CD4-positive, alpha-beta T cell treated with Interleukin-12 subunit alpha and Interleukin-12 subunit beta, for 1 hour (primary cell): ENCODE results near the gene SYTL3.
"Not testable (repeated sequence)": the region's sequence is repeated elsewhere in the genome, so short reads cannot be mapped to it uniquely, and the experiment has no call there.

Experiments
- DNase-seq: peaks from one replicate; pipeline ENCODE4 v3.0.0-alpha.2; 2020

Gene SYTL3

DNA sequence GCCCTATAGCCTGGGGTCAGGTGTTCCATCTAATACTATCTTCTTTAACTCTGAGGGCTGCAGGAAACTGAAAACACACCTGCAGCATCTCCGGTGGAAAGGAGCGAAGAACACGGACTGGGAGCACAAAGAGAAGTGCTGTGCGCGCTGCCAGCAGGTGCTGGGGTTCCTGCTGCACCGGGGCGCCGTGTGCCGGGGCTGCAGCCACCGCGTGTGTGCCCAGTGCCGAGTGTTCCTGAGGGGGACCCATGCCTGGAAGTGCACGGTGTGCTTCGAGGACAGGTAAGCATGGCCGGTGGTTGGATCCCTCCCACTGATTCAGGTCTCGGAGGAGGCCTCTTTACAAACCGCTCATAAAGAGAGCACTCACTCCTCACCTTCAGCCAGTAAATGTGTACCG is 15.5 kb downstream of the SYTL3 start:
- no peak for DNase-seq

DNA sequence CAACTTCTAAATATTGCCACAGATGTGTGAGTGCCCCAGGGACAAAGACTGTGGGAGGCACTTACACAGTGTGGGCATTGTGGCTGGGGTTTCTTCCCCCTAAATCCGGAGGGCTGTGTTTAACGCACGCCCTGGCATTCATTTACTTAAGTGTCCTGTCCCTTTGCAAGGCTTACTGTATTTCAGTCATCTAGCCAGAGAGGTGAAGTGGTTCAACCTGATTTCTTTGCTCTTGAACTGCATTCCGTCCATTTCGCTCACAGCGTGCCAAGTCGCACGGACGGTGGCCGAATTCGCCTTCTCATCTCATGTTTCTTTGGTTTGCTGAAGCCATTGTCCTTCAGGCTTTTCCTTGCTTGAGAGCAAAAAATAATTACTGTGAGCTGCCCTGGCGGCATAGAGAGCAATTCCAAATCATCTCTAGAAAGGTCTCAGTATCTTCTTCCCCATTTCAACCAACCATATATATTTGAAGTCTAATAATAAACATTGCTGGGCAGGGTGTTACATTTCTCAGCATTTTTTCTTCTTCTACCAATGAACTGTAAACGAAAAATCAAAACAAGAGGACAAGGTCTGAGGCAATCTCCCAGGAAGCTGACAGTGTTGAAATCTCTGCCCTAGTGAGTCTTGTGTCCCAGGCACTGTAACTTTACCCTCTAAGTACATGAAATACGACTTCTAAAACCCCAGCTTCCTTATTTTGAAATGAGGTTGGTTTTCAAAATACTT is 16.9 kb downstream of the SYTL3 start:
- DNase-seq: no peak

GRCh38 chr6:158667360-158667981 is 17.6 kb downstream of the SYTL3 start:
- no peak for DNase-seq

DNA sequence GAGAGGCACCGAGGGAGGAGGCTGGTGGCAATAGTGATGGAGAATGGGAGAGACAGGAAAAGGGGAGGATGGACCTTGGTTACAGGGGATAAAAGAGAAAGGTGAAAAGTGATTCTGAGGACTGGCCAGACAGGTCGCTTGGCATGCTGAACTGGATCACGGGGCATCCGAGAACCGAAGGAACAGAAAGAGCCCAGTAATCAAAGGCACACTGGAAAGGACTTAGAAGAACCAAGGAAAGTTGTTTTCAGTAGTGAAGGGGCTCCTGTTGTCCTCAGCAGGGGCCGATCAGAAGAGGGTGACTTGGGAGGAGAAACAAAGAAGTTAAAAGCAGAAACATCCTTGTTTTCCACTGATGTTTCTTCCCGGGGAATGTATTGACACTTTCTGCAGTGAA is 18.9 kb downstream of the SYTL3 start:
- no peak for DNase-seq

DNA sequence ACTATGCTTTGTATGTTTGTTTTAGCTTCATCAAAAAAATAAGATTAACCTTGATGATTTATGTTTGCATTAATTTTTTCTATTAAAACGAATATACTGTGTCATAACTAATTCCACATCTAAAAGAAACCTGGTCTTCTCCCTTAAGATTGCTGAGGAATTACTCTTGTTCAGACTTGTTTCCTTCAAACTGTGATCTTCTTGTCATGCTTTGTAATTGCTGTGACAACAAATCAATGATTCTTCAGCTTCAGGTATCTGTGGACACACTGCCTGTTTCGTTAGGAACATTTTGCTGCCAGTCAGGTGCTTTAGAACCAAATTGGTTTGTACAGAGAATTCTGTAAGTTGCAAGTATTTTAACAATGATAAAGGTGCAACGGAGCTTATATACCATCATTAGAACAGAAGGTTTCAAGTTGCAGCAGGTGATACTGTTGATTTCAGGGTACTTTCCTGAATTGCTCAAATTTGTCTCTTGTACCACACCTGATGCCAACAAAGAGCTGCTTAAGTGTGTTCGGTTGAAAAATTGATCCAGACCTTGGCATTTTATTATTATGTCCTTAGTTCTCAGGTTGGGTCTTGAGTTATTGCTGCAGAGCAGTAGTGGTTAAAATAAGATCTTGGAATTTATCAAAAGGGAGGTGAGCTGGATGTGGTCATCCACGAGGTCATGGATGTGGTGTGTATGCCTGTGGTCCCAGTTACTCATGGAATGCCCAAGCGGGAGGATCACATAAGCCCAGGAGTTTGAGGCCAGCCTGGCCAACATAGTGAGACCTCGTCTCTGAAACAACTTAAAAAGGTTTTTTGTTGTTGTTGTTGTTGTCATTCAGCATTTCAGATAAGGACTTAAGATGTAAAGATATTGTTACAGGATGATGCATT is 19.5 kb downstream of the SYTL3 start:
- DNase-seq: no peak

DNA sequence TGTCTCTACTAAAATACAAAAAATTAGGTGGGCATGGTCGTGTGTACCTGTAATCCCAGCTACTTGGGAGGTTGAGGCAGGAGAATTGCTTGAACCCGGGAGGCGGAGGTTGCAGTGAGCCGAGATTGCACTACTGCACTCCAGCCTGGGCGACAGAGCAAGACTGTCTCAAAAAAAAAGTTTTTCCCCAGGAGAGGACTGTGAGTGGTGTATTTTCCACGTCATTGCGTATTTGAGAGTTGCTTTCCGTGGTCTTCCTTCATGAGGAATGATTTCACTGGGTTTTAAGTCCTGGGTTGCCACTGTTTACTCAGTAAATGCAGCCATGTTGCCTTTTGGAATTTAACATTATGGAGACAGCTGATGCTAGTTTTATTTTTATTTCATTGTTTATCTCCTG is 22.3 kb downstream of the SYTL3 start:
- DNase-seq: not testable (repeated sequence)

- no peak for DNase-seq
Measured at GRCh38 chr6:158672726-158673125, 22.9 kb downstream of the SYTL3 start.

DNA sequence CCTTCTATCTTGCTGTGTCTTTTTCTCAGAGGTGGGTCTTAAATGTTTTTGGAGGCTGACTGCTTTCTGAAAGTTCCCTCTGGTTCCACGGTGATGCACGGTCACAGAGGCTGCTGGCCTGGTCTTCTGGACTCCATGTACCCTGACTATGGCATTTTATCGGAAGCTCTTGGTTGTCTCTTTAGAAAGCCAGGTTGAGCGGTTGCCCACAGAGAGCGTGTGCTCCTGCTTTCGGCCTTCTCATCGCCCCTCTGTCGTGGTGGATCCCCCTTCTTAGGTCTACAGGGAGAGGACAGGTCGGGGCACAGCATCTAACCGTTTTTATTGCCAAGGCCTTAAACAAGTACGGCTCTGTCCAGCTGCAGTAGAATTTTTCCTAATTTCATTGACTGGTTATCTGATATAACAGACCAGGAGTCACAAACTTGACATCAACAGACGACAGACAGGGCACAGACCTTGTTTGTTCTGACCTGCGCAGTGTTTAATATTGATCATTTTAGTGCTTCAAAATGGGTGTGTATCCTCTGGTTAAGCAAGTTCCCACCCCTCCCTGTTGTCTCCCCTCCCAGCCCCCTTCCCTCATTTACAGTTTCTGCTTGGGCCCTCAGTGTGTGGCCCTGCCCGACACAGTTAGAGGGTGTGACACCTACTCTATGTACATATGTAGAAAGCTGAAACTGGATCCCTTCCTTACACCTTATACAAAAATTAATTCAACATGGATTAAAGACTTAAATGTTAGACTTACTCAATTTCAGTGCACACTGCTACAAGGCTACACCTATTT is 24.7 kb downstream of the SYTL3 start:
- DNase-seq: no peak

DNA sequence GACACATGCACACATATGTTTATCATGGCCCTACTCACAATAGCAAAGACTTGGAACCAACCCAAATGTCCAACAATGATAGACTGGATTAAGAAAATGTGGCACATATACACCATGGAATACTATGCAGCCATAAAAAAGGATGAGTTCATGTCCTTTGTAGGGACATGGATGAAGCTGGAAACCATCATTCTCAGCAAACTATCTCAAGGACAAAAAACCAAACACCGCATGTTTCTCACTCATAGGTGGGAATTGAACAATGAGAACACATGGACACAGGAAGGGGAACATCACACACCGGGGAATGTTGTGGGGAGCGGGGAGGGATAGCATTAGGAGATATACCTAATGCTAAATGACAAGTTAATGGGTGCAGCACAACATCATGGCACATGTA is 27.2 kb downstream of the SYTL3 start:
- not testable (repeated sequence) for DNase-seq

- no peak for DNase-seq
Measured at GRCh38 chr6:158677906-158678578, 28.2 kb downstream of the SYTL3 start.

GRCh38 chr6:158680015-158680414 is 30.2 kb downstream of the SYTL3 start:
- DNase-seq: no peak

GRCh38 chr6:158680481-158680880 is 30.6 kb downstream of the SYTL3 start:
- no peak for DNase-seq

DNA sequence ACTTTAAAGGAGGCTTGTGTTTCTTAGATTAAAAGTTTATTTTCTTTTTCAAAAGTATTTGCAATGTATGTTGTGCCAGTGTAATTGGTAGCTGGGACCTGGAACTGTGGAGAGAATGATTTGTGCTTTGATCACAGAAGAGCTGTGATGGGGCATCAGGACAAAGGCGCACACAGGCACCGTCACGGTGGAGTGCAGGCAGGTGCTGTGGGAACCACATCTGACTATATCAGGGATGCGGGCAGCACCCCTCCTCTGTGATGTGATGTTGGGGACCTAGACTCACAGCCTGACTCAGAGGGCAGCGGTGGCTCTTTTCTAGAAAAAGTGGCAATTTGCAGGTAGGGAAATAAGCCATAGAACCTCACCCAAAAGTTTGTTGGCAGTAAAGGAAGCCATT is 34.5 kb downstream of the SYTL3 start:
- DNase-seq: no peak

DNA sequence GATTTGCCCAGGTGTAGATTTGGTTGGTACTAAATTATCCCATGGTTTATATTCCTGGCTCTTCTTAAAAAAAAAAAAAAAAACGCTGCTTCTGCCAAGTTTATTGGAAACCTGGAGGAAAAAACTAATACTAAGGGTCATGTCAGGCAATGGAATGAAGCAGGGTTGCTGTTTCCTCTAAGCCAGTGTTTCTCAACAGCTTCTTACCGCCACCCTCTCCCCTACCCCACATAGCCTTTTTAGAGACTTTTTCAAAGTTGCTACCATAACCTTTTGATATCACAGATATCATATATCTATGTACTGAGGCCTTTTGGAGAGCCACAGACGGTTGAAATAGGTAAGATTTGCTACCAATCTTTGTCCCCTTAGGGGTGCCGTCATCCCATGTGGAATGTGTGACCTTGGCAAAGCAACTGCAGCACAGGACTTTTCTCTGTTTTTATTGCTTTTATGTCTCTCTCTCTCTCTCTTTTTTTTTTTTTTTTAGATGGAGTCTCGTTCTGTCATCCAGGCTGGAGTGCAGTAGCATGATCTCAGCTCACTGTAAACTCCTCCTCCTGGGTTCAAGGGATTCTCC is 35.0 kb downstream of the SYTL3 start:
- DNase-seq: no peak

- no peak for DNase-seq
Measured at GRCh38 chr6:158686311-158686710, 36.5 kb downstream of the SYTL3 start.

DNA sequence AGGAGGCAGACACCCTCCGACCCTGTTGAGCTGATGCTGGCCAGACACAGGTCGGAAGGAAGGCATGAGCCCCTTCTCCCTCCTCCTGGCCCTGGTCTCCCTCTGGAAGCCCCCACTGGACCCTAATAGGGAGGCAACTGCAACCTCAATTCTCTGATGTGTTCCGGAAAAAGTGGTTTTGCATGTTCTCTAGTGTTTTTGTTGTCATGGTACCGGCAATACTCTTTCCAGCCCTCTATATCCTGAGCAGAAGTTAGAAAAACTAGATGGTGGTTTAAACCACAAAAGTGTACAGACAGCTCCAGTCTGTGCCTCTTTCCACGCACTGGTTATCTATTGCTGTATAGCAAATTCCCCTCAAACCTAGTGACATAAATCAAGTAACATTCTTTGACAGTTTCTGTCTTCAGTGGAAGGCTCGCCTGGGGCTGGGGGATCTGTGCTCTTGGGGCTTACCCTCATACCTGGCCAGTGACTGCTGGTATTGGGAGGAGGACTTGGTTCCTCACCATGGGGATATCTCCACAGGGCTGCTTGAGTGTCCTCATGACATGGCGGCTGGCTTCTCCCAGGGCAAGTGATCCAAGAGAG is 37.0 kb downstream of the SYTL3 start:
- DNase-seq: peak; percentile 83

DNA sequence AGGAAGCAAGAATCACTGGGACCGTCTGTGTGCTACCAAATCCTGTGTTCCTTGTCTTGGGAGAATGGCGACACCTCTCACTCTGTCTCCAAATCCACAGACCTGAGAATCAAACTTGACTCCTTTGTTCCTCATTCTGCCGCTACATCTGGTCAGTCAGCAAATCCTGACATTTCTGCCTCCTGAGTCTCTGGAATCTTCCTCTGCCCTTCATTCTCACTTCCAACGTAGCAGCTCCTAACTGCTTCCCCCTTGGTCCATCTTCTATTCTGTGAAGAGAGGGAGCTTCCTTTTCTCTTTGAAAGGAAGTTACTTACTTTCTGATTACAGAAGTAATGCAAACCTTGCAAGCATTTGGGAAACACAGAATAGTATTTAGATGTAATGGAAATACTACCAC is 37.7 kb downstream of the SYTL3 start:
- DNase-seq: no peak

DNA sequence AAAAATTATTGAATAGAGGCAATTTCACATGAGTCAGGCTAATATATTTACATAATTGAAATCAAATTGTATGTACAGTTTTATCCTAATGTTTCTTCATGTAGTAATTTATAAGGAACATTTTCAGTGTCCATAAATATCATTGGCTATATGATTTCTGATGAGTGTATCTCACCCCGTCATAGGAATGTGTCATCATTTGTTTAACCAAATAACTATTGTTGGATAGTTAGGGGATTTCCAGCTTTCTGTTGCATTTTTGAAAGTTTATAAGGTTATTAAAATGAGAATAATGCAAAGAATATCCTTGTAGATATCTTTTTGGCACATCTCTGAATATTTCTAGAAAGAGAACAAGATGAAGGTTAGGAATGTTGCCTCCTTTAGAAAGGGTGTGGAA is 39.0 kb downstream of the SYTL3 start:
- DNase-seq: peak; percentile 31

DNA sequence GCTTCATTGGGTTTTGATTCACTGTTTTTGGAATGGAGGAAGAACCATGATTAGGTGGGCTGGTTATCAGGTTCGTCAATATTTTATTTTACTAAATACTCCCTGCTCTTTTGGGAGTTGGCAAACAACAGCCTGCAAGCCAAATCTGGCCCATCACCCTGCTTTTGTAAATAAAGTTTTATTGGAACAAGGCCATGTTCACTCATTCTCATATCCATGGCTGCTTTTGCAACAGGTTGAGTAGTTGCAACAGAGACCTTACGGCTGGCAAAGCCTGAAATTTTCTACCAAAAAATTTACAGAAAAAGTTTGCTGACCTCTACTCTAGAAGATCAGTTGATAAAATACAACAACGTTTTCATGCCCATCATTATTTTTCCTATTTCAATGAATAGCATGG is 45.1 kb downstream of the SYTL3 start:
- no peak for DNase-seq

DNA sequence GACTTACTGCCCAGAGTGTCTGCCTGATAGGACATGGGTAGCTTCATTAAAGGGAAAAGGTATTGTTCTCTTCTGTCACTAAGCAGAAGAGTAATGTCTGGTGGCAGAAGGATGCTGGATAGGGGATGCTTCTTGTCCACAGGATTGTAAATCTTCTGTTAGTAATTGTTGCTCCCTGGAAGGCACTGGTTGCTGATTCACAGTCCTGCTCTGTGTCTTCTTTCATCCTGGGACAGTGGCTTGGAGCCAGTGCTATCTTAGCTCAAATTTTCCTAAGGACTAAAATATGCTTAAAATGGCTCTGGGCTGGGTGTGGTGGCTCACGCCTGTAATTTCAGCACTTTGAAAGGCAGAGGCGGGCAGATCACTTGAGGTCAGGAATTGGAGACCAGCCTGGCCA is 48.0 kb downstream of the SYTL3 start:
- no peak for DNase-seq

DNA sequence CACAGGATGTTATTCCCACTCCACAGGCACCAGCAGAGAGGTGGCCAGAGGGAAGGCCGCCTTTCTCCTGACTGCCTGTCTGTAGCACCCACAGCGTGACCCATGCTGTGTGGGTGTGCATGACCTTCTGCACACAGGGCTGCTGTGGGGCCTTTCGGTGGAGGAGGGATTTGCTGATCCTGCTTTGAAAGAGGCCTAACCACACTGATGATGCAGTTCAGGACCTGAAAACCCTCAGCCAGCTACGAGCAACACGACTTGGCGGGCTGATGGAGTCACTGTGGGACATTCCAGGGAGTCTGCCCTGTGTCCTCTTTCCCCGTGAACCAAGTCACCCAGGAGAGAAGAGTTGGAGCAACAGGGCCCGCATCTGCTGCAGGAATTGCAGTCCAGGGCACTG is 49.1 kb downstream of the SYTL3 start:
- DNase-seq: no peak

GRCh38 chr6:158701268-158701667 is 51.4 kb downstream of the SYTL3 start:
- DNase-seq: not testable (repeated sequence)
